ENCODE data around the gene INPP5D. TPM values are rescaled to one million over a fixed set of nuclear protein-coding genes. Genes with fewer than 3 reads are reported as not detected.
A peak's percentile ranks its signal among the peaks of the same experiment; 100 is the strongest.

The INPP5D gene
- total and polyA plus RNA-seq, 2 of the 13 experiments (the other 11 are each of a cell fraction or from before 2014, with no cell fraction given): 16.7 to 18.0 TPM

- no peak for TF ChIP-seq GABPA (IDR thresholded peaks at IDR 0.05; ENCODE audit: low read depth, low read length)
- peak; percentile 53; the same call in 1 of the 2 replicates for TF ChIP-seq GABPA (CRISPR knock-in tag; IDR thresholded peaks at IDR 0.05; ENCODE audit: low read depth)
- no peak for TF ChIP-seq NFRKB (IDR thresholded peaks at IDR 0.05)
- TF ChIP-seq MED13 (CRISPR knock-in tag; IDR thresholded peaks at IDR 0.05): no peak; the same call in 1 of the 2 replicates
- TF ChIP-seq SMAD1 (CRISPR knock-in tag; IDR thresholded peaks at IDR 0.05; ENCODE audit: borderline replicate concordance, low read depth): peak; percentile 73; the same call in 1 of the 2 replicates
- no peak for TF ChIP-seq JARID2 (CRISPR knock-in tag; IDR thresholded peaks at IDR 0.05; ENCODE audit: insufficient replicate concordance)
- no peak for TF ChIP-seq ZZZ3 (CRISPR knock-in tag; IDR thresholded peaks at IDR 0.05; ENCODE audit: borderline replicate concordance)
- peak; percentile 21; the same call in 1 of the 2 replicates for TF ChIP-seq ZNF451 (CRISPR knock-in tag; IDR thresholded peaks at IDR 0.05)
- 0 out of 2 replicates have a peak, but pooled peaks have one; percentile 57 for TF ChIP-seq SOX13 (IDR thresholded peaks at IDR 0.05)
- TF ChIP-seq SOX13 (CRISPR knock-in tag; conservative IDR thresholded peaks at IDR 0.05 in 1 of 2, IDR thresholded peaks at IDR 0.05 in 1 of 2): peak in 1 of 2 experiments; percentile 62; a peak in 2 of 4 replicates
- no peak for TF ChIP-seq MTA3 (CRISPR knock-in tag; IDR thresholded peaks at IDR 0.05)
- TF ChIP-seq ZSCAN5A (CRISPR knock-in tag; IDR thresholded peaks at IDR 0.05; ENCODE audit: borderline replicate concordance): no peak
- peak; percentile 90 for TF ChIP-seq FOXK1 (CRISPR knock-in tag; IDR thresholded peaks at IDR 0.05; ENCODE audit: borderline replicate concordance, low read depth)
- peak; percentile 47 for TF ChIP-seq STAG1 (CRISPR knock-in tag; IDR thresholded peaks at IDR 0.05)
- TF ChIP-seq KLF11 (CRISPR knock-in tag; IDR thresholded peaks at IDR 0.05): peak; percentile 95
- TF ChIP-seq ZNF589 (CRISPR knock-in tag; conservative IDR thresholded peaks at IDR 0.05): no peak
- peak; percentile 77 for TF ChIP-seq NR2F6 (IDR thresholded peaks at IDR 0.05)
- TF ChIP-seq NR2F6 (CRISPR knock-in tag; IDR thresholded peaks at IDR 0.05): peak; percentile 87
- TF ChIP-seq SMARCE1 (IDR thresholded peaks at IDR 0.05; ENCODE audit: borderline replicate concordance): no peak
- peak; percentile 93 for TF ChIP-seq HNF1B (CRISPR knock-in tag; IDR thresholded peaks at IDR 0.05)
- TF ChIP-seq HIC2 (CRISPR knock-in tag; IDR thresholded peaks at IDR 0.05; ENCODE audit: low read depth): peak; percentile 72
- TF ChIP-seq ZNF224 (CRISPR knock-in tag; IDR thresholded peaks at IDR 0.05): no peak; the same call in 1 of the 2 replicates
- no peak for TF ChIP-seq ZNF780A (CRISPR knock-in tag; IDR thresholded peaks at IDR 0.05)
- TF ChIP-seq ZNF792 (CRISPR knock-in tag; IDR thresholded peaks at IDR 0.05): peak; percentile 84; the same call in 1 of the 2 replicates
- no peak for TF ChIP-seq MBD4 (IDR thresholded peaks at IDR 0.05; ENCODE audit: borderline replicate concordance, low read length)
- no peak for TF ChIP-seq ZC3H13 (CRISPR knock-in tag; IDR thresholded peaks at IDR 0.05)
- TF ChIP-seq PCBP2 (optimal IDR thresholded peaks at IDR 0.05; ENCODE audit: low read depth, low read length, poor library complexity, severe bottlenecking): no peak
Measured at GRCh38 chr2:233061591-233062450, 1.7 kb downstream of the INPP5D start (continued).
